ENCODE results near the gene PRDM15. TPM values are rescaled to one million over a fixed set of nuclear protein-coding genes. Genes with fewer than 3 reads are reported as not detected.

The PRDM15 gene
- total and polyA plus RNA-seq, 2 donors (not counting 3 experiments of a cell fraction or from before 2014, with no cell fraction given) = 11.8 to 12.9 TPM

DNA sequence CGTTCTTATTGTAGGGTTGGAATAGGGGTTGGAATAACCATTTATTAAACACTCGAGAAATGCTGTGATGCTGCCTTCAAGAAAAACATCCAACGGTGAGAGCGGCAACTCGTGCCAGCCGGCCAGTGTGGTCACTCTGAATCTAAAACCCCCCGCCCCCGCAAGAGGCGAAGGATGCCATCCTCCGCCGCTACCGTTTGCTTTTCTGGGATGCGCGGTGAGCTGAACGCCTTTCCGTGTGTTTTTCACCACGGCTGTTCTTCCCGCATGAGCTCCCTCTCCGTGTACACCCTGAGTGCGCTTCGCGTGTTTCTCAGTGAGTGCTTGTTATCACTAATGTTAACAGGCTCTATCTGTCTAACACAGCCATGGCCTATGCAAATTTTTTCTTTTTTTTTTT is 70.3 kb downstream of the PRDM15 start:
- CTCF ChIA-PET = no interaction called here
- H4K20me1 ChIP-seq (replicated peaks; ENCODE audit: control insufficient read depth, extremely low read depth, insufficient read depth, low read length) = no peaks in the 10 kb centered on the region
- POLR2A ChIA-PET = no interaction called here
- H3K27me3 ChIP-seq (ENCODE audit: control insufficient read depth in 2 of 2, insufficient read depth in 2 of 2, low read length in 2 of 2) = no peaks in the 10 kb centered on the region
- no peak overlapping the region for H2AFZ ChIP-seq (ENCODE audit: low read depth, low read length)
- H3K9me1 ChIP-seq (replicated peaks; ENCODE audit: control insufficient read depth, extremely low read depth, insufficient read depth, low read length) = no peaks in the 10 kb centered on the region
- H3K4me1 ChIP-seq (ENCODE audit: control insufficient read depth, extremely low read depth, insufficient read depth, low read length) = no peaks in the 10 kb centered on the region
- FAIRE-seq (no peak), DNase-seq (ENCODE audit: low read depth, low spot score) (no peak)
- H3K4me3 ChIP-seq (replicated peaks in 1 of 3; ENCODE audit: insufficient read depth in 1 of 3, low read depth in 1 of 3, low read length in 3 of 3) = no peak overlapping the region
- H3K4me2 ChIP-seq (ENCODE audit: insufficient read depth, low read length) = no peak overlapping the region
- dilution Hi-C loops (cut with MboI; ENCODE audit: extremely low pct_ligation_motif_present, low sequenced_read_pairs) (no loop called here), intact Hi-C loops (cut with micrococcal nuclease) (no loop called here)
- H3K79me2 ChIP-seq (ENCODE audit: control insufficient read depth, insufficient read depth, low read length) = no peaks in the 10 kb centered on the region
- H3K9me3 ChIP-seq (replicated peaks; ENCODE audit: control insufficient read depth, insufficient read depth, low read length) = no peaks in the 10 kb centered on the region
- H3K27ac ChIP-seq (ENCODE audit: insufficient read depth, low read depth, low read length) = no peak overlapping the region
- H3K9ac ChIP-seq (replicated peaks; ENCODE audit: extremely low read depth, insufficient read depth, low read length) = no peak overlapping the region
- peaks cover 0 to 9% of the 10 kb centered on the region in 2 experiments for H3K36me3 ChIP-seq (ENCODE audit: control insufficient read depth in 2 of 2, extremely low read depth in 1 of 2, insufficient read depth in 2 of 2, low read length in 2 of 2)
- TF ChIP-seq GATA2 (IDR thresholded peaks at IDR 0.05; ENCODE audit: insufficient read depth, insufficient read length, low read depth, low read length) = no peak
- no TSS peak for BruUV-seq (replicated peaks)

DNA sequence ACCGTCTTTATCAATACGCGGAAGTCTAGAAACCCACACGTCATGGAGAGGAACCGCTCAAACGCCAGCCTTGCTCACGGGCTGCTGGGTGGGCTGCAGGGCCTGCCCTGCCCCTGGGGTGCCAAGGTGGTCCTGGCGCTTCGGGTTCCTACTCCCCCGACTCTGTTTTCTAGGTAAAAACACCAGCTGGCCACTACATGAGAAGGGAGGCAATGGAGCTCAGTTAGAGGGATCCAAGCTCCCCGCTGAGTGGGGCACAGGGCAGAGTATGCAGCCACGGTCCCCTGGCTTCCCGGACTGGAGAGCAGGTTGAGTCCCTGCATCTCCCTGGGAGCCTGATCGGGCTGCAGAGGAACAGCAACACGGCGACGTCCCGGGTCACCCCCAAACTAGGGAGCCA is 71.0 kb downstream of the PRDM15 start:
- POLR2A ChIA-PET = no interaction called here
- peaks cover 0 to 8% of the 10 kb centered on the region in 2 experiments for H3K36me3 ChIP-seq (ENCODE audit: control insufficient read depth in 2 of 2, extremely low read depth in 1 of 2, insufficient read depth in 2 of 2, low read length in 2 of 2)

More for the DNA sequence above, 71.0 kb downstream of the PRDM15 start:
- H3K4me3 ChIP-seq (replicated peaks in 1 of 3; ENCODE audit: insufficient read depth in 1 of 3, low read depth in 1 of 3, low read length in 3 of 3) = no peak overlapping the region
- H3K4me1 ChIP-seq (ENCODE audit: control insufficient read depth, extremely low read depth, insufficient read depth, low read length) = no peaks in the 10 kb centered on the region
- dilution Hi-C loops (cut with MboI; ENCODE audit: extremely low pct_ligation_motif_present, low sequenced_read_pairs) (no loop called here), intact Hi-C loops (cut with micrococcal nuclease) (no loop called here)
- no peaks in the 10 kb centered on the region for H3K27me3 ChIP-seq (ENCODE audit: control insufficient read depth in 2 of 2, insufficient read depth in 2 of 2, low read length in 2 of 2)
- TF ChIP-seq, protein P1, sequence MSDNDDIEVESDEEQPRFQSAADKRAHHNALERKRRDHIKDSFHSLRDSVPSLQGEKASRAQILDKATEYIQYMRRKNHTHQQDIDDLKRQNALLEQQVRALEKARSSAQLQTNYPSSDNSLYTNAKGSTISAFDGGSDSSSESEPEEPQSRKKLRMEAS (IDR thresholded peaks at IDR 0.05; ENCODE audit: insufficient read depth, insufficient read length) = no peak
- TF ChIP-seq EZH2 (IDR thresholded peaks at IDR 0.05; ENCODE audit: borderline replicate concordance, low read depth, low read length, severe bottlenecking) (no peak), POLR2AphosphoS5 (IDR thresholded peaks at IDR 0.05; ENCODE audit: insufficient read depth, low read depth, low read length) (no peak), JUN (IDR thresholded peaks at IDR 0.05; ENCODE audit: borderline replicate concordance, insufficient read depth, insufficient read length, low read depth) (no peak), MYC (IDR thresholded peaks at IDR 0.05; ENCODE audit: low read depth, low read length) (no peak), FOS (IDR thresholded peaks at IDR 0.05; ENCODE audit: borderline replicate concordance, insufficient read depth, low read length) (no peak), GATA2 (IDR thresholded peaks at IDR 0.05; ENCODE audit: insufficient read depth, insufficient read length, low read depth, low read length) (no peak), POLR2A (IDR thresholded peaks at IDR 0.05; ENCODE audit: low read depth, low read length) (no peak)
- TF ChIP-seq, protein P2, sequence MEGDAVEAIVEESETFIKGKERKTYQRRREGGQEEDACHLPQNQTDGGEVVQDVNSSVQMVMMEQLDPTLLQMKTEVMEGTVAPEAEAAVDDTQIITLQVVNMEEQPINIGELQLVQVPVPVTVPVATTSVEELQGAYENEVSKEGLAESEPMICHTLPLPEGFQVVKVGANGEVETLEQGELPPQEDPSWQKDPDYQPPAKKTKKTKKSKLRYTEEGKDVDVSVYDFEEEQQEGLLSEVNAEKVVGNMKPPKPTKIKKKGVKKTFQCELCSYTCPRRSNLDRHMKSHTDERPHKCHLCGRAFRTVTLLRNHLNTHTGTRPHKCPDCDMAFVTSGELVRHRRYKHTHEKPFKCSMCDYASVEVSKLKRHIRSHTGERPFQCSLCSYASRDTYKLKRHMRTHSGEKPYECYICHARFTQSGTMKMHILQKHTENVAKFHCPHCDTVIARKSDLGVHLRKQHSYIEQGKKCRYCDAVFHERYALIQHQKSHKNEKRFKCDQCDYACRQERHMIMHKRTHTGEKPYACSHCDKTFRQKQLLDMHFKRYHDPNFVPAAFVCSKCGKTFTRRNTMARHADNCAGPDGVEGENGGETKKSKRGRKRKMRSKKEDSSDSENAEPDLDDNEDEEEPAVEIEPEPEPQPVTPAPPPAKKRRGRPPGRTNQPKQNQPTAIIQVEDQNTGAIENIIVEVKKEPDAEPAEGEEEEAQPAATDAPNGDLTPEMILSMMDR (IDR thresholded peaks at IDR 0.05; ENCODE audit: extremely low read depth in 1 of 2, insufficient read depth in 1 of 2, low read depth in 1 of 2, low read length in 2 of 2) = no peak
- no peak for DNase-seq (ENCODE audit: low read depth, low spot score)
- no peak for FAIRE-seq
- H3K4me2 ChIP-seq (ENCODE audit: insufficient read depth, low read length) = no peak overlapping the region
- CTCF ChIA-PET = interaction anchor here (1.6 kb wide), 1 partner anchor 9 kb away, joined by 8 read pairs; no protein-coding TSS in a partner anchor
- no TSS peak for BruUV-seq (replicated peaks)
- H3K9ac ChIP-seq (replicated peaks; ENCODE audit: extremely low read depth, insufficient read depth, low read length) = no peak overlapping the region
- H3K9me1 ChIP-seq (replicated peaks; ENCODE audit: control insufficient read depth, extremely low read depth, insufficient read depth, low read length) = no peaks in the 10 kb centered on the region
- H3K9me3 ChIP-seq (replicated peaks; ENCODE audit: control insufficient read depth, insufficient read depth, low read length) = no peaks in the 10 kb centered on the region
- no peaks in the 10 kb centered on the region for H3K79me2 ChIP-seq (ENCODE audit: control insufficient read depth, insufficient read depth, low read length)
- H4K20me1 ChIP-seq (replicated peaks; ENCODE audit: control insufficient read depth, extremely low read depth, insufficient read depth, low read length) = no peaks in the 10 kb centered on the region
- no peak overlapping the region for H2AFZ ChIP-seq (ENCODE audit: low read depth, low read length)
- H3K27ac ChIP-seq (ENCODE audit: insufficient read depth, low read depth, low read length) = no peak overlapping the region
